ENCODE measurements around the gene CBFA2T2. TPM values are rescaled to one million over a fixed set of nuclear protein-coding genes. Genes with fewer than 3 reads are reported as not detected.

Gene CBFA2T2
- total RNA-seq, 4 donors from 2014 or later: 16.7 to 22.5 (median 19.1) TPM

GRCh38 chr20:33647603-33648395 is 157.9 kb downstream of the CBFA2T2 start:
- 72 to 74% methylated on average over 11 of the region's 11 CpGs for WGBS, 2 donors
- H3K27ac ChIP-seq: peak overlapping the region in 2 of 4 donors; percentile 40 to 59

GRCh38 chr20:33648396-33649004 is 158.6 kb downstream of the CBFA2T2 start:
- Histone ChIP-seq H3K4me1 (peaks cover 0 to 34% (median 3%) of the 10 kb centered on the region in 4 donors), H3K9me3 (no peaks in the 10 kb centered on the region), H3K4me3 (no peak overlapping the region), H3K27ac (no peak overlapping the region), H3K27me3 (no peaks in the 10 kb centered on the region), H3K36me3 (peaks cover 0 to 35% (median 5%) of the 10 kb centered on the region in 3 donors)
- no peak for TF ChIP-seq POLR2A (IDR thresholded peaks at IDR 0.05)
- no peak for TF ChIP-seq EP300 (IDR thresholded peaks at IDR 0.05)
- TF ChIP-seq CTCF (IDR thresholded peaks at IDR 0.05): no peak
- DNase-seq (ENCODE audit: low spot score in 2 of 2): no peak
- WGBS, 2 donors: 84 to 89% methylated on average over 14 of the region's 14 CpGs

More at GRCh38 chr20:33647603-33648395, 157.9 kb downstream of the CBFA2T2 start:
- no peak for DNase-seq (ENCODE audit: low spot score in 2 of 2)
- peaks cover 0 to 42% (median 5%) of the 10 kb centered on the region in 3 donors for H3K36me3 ChIP-seq
- H3K4me3 ChIP-seq: peak overlapping the region in 1 of 4 donors; percentile 18
- H3K4me1 ChIP-seq: peaks cover 0 to 27% (median 0%) of the 10 kb centered on the region in 4 donors
- H3K9me3 ChIP-seq: no peaks in the 10 kb centered on the region
- no peaks in the 10 kb centered on the region for H3K27me3 ChIP-seq
- TF ChIP-seq EP300 (IDR thresholded peaks at IDR 0.05) (no peak), CTCF (IDR thresholded peaks at IDR 0.05) (no peak), POLR2A (IDR thresholded peaks at IDR 0.05) (no peak)

GRCh38 chr20:33649201-33649681 is 159.3 kb downstream of the CBFA2T2 start:
- Histone ChIP-seq H3K4me1 (peaks cover 0 to 35% (median 4%) of the 10 kb centered on the region in 4 donors), H3K27ac (no peak overlapping the region), H3K9me3 (no peaks in the 10 kb centered on the region), H3K27me3 (no peaks in the 10 kb centered on the region), H3K36me3 (peaks cover 0 to 28% (median 5%) of the 10 kb centered on the region in 3 donors), H3K4me3 (no peak overlapping the region)
- no peak for TF ChIP-seq POLR2A (IDR thresholded peaks at IDR 0.05)
- TF ChIP-seq CTCF (IDR thresholded peaks at IDR 0.05): no peak
- no peak for TF ChIP-seq EP300 (IDR thresholded peaks at IDR 0.05)
- DNase-seq (ENCODE audit: low spot score in 2 of 2): no peak
- WGBS, 2 donors: 81% methylated on average over 19 of the region's 19 CpGs

GRCh38 chr20:33650111-33650752 is 160.3 kb downstream of the CBFA2T2 start:
- no peak for DNase-seq (ENCODE audit: low spot score in 2 of 2)
- H3K36me3 ChIP-seq: peaks cover 0 to 18% (median 0%) of the 10 kb centered on the region in 3 donors
- WGBS, 2 donors: 86 to 87% methylated on average over 10 to 11 of the region's 11 CpGs

More at GRCh38 chr20:33650111-33650752, 160.3 kb downstream of the CBFA2T2 start:
- H3K9me3 ChIP-seq: no peaks in the 10 kb centered on the region
- H3K4me1 ChIP-seq: peaks cover 0 to 35% (median 4%) of the 10 kb centered on the region in 4 donors
- no peaks in the 10 kb centered on the region for H3K27me3 ChIP-seq
- TF ChIP-seq POLR2A (IDR thresholded peaks at IDR 0.05): no peak
- no peak for TF ChIP-seq CTCF (IDR thresholded peaks at IDR 0.05)
- no peak for TF ChIP-seq EP300 (IDR thresholded peaks at IDR 0.05)
- no peak overlapping the region for H3K27ac ChIP-seq
- no peak overlapping the region for H3K4me3 ChIP-seq

Measured in tibial nerve (tissue), 4 donors.